Brain microvascular endothelial cell (primary cell): ENCODE measurements around the gene CAMSAP1.

Source experiments
- DNase-seq: peaks from one replicate; pipeline ENCODE4 v3.0.0-alpha.2; 2020
- H3K27ac ChIP-seq: fragments of 250-450 bp; sonication (Bioruptor Pico); 2 replicates; pipeline ENCODE4 v1.5.1; 2020; ENCODE audit warnings: mild to moderate bottlenecking, moderate library complexity
- H3K27me3 ChIP-seq: fragments of 250-450 bp; sonication (Bioruptor Pico); replicated peaks from 2 replicates; pipeline ENCODE4 v1.5.1; 2020; ENCODE audit warnings: mild to moderate bottlenecking
- H3K36me3 ChIP-seq: fragments of 250-450 bp; sonication (Bioruptor Pico); replicated peaks from 2 replicates; pipeline ENCODE4 v1.5.1; 2020; ENCODE audit warnings: mild to moderate bottlenecking
- H3K4me3 ChIP-seq: 2 replicates; pipeline ENCODE4 v1.5.1; 2011; ENCODE audit warnings: low read depth, mild to moderate bottlenecking, control low read depth, low read length, moderate library complexity
- in situ Hi-C: cut with HindIII; loops from 2 replicates; pipeline ENCODE4 v1.10.0; 2017; ENCODE audit warnings: low sequenced_read_pairs, low pct_ligation_motif_present
- TF ChIP-seq, protein P1 (sequence below): IDR thresholded peaks from 2 replicates; pipeline ENCODE4 v1.5.1; 2011; ENCODE audit warnings: low read depth, mild to moderate bottlenecking, moderate library complexity, low read length, control low read depth, inconsistent platforms; ENCODE audit errors: missing control alignments

The CAMSAP1 gene

GRCh38 chr9:135901826-135902225 is 5.5 kb downstream of the CAMSAP1 start:
- Histone ChIP-seq H3K27me3 (no peaks in the 10 kb centered on the region), H3K36me3 (no peaks in the 10 kb centered on the region), H3K27ac (no peak overlapping the region), H3K4me3 (no peak overlapping the region)
- in situ Hi-C loops: no loop called here
- DNase-seq: no peak
- TF ChIP-seq, protein P1, sequence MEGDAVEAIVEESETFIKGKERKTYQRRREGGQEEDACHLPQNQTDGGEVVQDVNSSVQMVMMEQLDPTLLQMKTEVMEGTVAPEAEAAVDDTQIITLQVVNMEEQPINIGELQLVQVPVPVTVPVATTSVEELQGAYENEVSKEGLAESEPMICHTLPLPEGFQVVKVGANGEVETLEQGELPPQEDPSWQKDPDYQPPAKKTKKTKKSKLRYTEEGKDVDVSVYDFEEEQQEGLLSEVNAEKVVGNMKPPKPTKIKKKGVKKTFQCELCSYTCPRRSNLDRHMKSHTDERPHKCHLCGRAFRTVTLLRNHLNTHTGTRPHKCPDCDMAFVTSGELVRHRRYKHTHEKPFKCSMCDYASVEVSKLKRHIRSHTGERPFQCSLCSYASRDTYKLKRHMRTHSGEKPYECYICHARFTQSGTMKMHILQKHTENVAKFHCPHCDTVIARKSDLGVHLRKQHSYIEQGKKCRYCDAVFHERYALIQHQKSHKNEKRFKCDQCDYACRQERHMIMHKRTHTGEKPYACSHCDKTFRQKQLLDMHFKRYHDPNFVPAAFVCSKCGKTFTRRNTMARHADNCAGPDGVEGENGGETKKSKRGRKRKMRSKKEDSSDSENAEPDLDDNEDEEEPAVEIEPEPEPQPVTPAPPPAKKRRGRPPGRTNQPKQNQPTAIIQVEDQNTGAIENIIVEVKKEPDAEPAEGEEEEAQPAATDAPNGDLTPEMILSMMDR: no peak

DNA sequence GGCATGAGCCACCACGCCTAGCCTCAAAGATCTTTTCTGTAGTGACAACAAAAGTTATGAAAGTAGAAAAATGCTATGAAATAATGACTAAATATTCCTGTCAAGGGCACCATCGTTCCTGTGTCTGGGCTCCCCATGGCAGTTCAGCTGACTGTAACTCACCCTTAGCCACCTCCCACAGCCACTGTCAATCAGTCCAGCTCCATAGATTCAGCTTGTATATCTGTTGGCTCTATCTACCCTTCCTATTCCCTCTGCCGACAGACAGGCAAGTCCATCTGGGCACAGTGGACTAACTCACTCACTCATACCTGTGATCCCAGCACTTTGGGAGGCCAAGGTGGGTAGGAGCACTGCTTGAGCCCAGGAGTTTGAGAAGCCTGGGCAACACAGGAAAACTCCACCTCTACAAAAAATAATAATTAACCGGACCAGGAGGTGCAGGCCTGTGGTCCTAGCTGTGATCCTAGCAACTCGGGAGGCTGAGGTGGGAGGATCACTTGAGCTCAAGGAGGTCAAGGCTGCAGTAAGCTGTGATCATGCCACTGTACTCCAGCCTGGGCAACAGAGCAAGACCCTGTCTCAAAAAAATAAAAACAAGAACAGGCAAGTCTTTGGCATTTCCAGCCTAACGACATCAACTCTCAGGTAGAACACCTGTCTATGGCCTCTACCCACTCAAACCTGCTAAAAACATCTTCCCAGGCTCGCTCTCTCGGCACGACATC is 6.2 kb downstream of the CAMSAP1 start:
- H3K4me3 ChIP-seq: no peak overlapping the region
- H3K27me3 ChIP-seq: no peaks in the 10 kb centered on the region
- H3K36me3 ChIP-seq: no peaks in the 10 kb centered on the region
- no peak for DNase-seq
- TF ChIP-seq, protein P1: no peak
- in situ Hi-C loops: no loop called here
- no peak overlapping the region for H3K27ac ChIP-seq

GRCh38 chr9:135898634-135899407 is 8.5 kb downstream of the CAMSAP1 start:
- no peak overlapping the region for H3K27ac ChIP-seq
- no peaks in the 10 kb centered on the region for H3K36me3 ChIP-seq
- H3K4me3 ChIP-seq: no peak overlapping the region
- DNase-seq: no peak
- H3K27me3 ChIP-seq: no peaks in the 10 kb centered on the region
- TF ChIP-seq, protein P1: no peak
- in situ Hi-C loops: no loop called here

GRCh38 chr9:135896626-135897025 is 10.7 kb downstream of the CAMSAP1 start:
- no peak for DNase-seq
- H3K27ac ChIP-seq: no peak overlapping the region
- in situ Hi-C loops: no loop called here
- no peaks in the 10 kb centered on the region for H3K36me3 ChIP-seq
- H3K4me3 ChIP-seq: no peak overlapping the region
- no peaks in the 10 kb centered on the region for H3K27me3 ChIP-seq
- TF ChIP-seq, protein P1: no peak

DNA sequence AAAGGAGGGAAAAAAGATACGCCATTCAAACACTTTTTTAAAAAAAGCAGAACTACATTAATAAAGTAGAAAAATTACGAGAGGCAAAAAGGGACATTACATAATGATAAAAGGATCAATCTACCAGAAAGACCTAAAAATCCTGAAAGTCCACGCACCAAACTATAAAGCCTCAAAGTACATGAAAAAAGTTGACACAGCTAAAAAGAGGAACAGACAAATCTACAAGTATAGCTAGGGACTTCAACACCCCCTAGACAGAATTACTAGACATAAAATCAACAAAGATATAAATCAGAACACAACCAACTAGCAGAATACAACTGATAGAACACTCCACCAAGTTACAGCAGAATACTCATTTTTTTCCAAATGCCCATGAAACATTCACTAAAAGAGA is 11.1 kb downstream of the CAMSAP1 start:
- no peaks in the 10 kb centered on the region for H3K27me3 ChIP-seq
- H3K36me3 ChIP-seq: no peaks in the 10 kb centered on the region
- TF ChIP-seq, protein P1: no peak
- in situ Hi-C loops: no loop called here
- H3K27ac ChIP-seq: no peak overlapping the region
- H3K4me3 ChIP-seq: no peak overlapping the region
- DNase-seq: no peak
